HG02623 (cell line): ENCODE results near the gene DNAJC24.

Experiments
- ATAC-seq: cut with Tn5 transposase; IDR thresholded peaks from one replicate; pipeline ENCODE4 v1.9.1; 2021; ENCODE audit warnings: moderate library complexity; ENCODE audit not compliant: unreplicated experiment

DNAJC24 gene

GRCh38 chr11:31480930-31481329, 111.3 kb downstream of the DNAJC24 start:
- ATAC-seq, result no peak
